ENCODE results near the gene PPP1R12C. TPM values are rescaled to one million over a fixed set of nuclear protein-coding genes. Genes with fewer than 3 reads are reported as not detected.

PPP1R12C gene
- total RNA-seq, 2 donors from 2014 or later = 98.2 to 107 TPM

GRCh38 chr19:55118401-55118991 lies 1.1 kb upstream of the PPP1R12C start:
- no peak for TF ChIP-seq CTCF (conservative IDR thresholded peaks at IDR 0.05)
- peak overlapping the region; percentile 83 for H3K4me3 ChIP-seq (ENCODE audit: low read length)
- no peaks in the 10 kb centered on the region for H3K9me3 Mint-ChIP-seq
- H3K27me3 ChIP-seq (ENCODE audit: control insufficient read depth, insufficient read depth, low read length, poor library complexity, severe bottlenecking) = no peaks in the 10 kb centered on the region
- peak; percentile 94 for DNase-seq
- H3K27ac Mint-ChIP-seq = peak overlapping the region; percentile 96
- 58 to 70% methylated on average over 12 to 22 of the region's 22 CpGs for WGBS, 2 experiments (ENCODE audit: insufficient coverage in 1 of 2, insufficient read length in 1 of 2)
- peaks cover 31% of the 10 kb centered on the region for H3K27me3 Mint-ChIP-seq (ENCODE audit: insufficient read depth)
- peaks cover 18% of the 10 kb centered on the region for H3K4me1 Mint-ChIP-seq
- peak overlapping the region; percentile 87 for H3K4me3 Mint-ChIP-seq
- H3K36me3 Mint-ChIP-seq (ENCODE audit: low read depth) = no peaks in the 10 kb centered on the region
- peak overlapping the region; percentile 49 for H3K9ac ChIP-seq (ENCODE audit: extremely low read depth, low read length, poor library complexity, severe bottlenecking)
- no peak overlapping the region for H3K27ac ChIP-seq (ENCODE audit: low read depth, low read length)
- no peaks in the 10 kb centered on the region for H3K4me1 ChIP-seq (ENCODE audit: control insufficient read depth, insufficient read depth, low read length)
- H3K9me3 ChIP-seq (ENCODE audit: control insufficient read depth, low read length) = no peaks in the 10 kb centered on the region
- H3K36me3 ChIP-seq (ENCODE audit: control insufficient read depth, insufficient read depth, low read length) = no peaks in the 10 kb centered on the region

- H3K9me3 Mint-ChIP-seq = no peaks in the 10 kb centered on the region
Measured at GRCh38 chr19:55117663-55118391, 390 bp upstream of the PPP1R12C start.

More at GRCh38 chr19:55117663-55118391, 390 bp upstream of the PPP1R12C start:
- Histone ChIP-seq H3K9me3 (ENCODE audit: control insufficient read depth, low read length) (no peaks in the 10 kb centered on the region), H3K36me3 (ENCODE audit: control insufficient read depth, insufficient read depth, low read length) (no peaks in the 10 kb centered on the region), H3K4me1 (ENCODE audit: control insufficient read depth, insufficient read depth, low read length) (no peaks in the 10 kb centered on the region), H3K27me3 (ENCODE audit: control insufficient read depth, insufficient read depth, low read length, poor library complexity, severe bottlenecking) (no peaks in the 10 kb centered on the region), H3K27ac (ENCODE audit: low read depth, low read length) (no peak overlapping the region), H3K9ac (ENCODE audit: extremely low read depth, low read length, poor library complexity, severe bottlenecking) (peak overlapping the region; percentile 49), H3K4me3 (ENCODE audit: low read length) (peak overlapping the region; percentile 83)
- peaks cover 18% of the 10 kb centered on the region for H3K4me1 Mint-ChIP-seq
- H3K36me3 Mint-ChIP-seq (ENCODE audit: low read depth) = no peaks in the 10 kb centered on the region
- H3K27ac Mint-ChIP-seq = peak overlapping the region; percentile 96
- H3K27me3 Mint-ChIP-seq (ENCODE audit: insufficient read depth) = peaks cover 24% of the 10 kb centered on the region
- TF ChIP-seq CTCF (conservative IDR thresholded peaks at IDR 0.05) = no peak
- peak overlapping the region; percentile 87 for H3K4me3 Mint-ChIP-seq
- 18% methylated on average over 29 to 44 of the region's 44 CpGs for WGBS, 2 experiments (ENCODE audit: insufficient coverage in 1 of 2, insufficient read length in 1 of 2)
- peak; percentile 99 for DNase-seq

All from endodermal cell (in vitro differentiated cells).